Inflammatory macrophage treated with lipopolysaccharide for 4 hours (primary cell): ENCODE data around the gene SNCG.
"Not testable (repeated sequence)": the region's sequence is repeated elsewhere in the genome, so short reads cannot be mapped to it uniquely, and the experiment has no call there.

Experiments used
- DNase-seq: peaks from one replicate; pipeline ENCODE4 v3.0.0-alpha.2; 2020

Gene SNCG

DNA sequence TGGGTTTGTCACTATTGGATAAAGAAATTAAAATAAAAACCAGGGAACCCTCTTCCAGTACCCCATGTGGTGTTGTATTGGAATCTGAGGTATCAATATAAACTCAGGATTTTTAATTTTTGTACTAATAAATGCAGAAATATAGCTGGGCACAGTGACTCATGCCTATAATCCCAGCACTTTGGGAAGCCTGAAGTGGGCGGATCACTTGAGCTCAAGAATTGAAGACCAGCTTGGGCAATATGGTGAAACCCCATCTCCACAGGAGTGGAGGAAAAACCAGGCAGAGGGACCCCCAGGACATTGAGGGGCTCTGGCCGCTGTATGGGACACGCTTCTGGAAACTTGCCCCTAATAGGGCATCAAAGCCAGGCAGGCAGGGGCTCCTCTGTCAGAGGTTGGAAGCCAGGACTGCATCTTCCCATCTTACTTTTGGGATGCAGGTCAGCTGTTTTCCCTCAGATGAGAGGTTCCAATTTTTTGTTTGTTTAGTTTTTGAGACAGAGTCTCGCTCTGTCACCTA, 21.0 kb downstream of the SNCG start:
- no peak for DNase-seq

DNA sequence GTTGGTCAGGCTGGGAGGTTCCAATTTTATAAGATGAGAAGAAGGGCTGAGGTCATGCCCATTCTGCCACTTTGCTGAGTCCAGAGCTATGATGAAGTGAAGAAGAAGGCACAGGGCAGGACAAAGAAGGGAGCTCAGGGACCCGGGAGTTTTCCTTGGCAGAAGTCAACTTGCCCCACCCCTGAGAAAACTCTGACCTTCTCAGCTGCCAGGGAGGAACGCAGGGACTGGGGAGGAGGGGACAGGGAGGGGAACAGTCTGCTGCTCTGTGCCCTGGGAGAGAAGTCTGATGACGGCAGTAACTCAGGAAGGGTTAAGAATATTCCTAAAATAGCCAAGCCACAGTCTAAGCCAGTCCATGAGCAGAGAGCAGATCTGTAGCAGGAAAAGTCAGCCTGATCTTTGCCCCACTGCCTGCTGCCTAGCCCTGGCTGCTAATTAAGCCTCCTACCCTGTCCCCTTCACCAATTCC, 21.6 kb downstream of the SNCG start:
- no peak for DNase-seq

DNA sequence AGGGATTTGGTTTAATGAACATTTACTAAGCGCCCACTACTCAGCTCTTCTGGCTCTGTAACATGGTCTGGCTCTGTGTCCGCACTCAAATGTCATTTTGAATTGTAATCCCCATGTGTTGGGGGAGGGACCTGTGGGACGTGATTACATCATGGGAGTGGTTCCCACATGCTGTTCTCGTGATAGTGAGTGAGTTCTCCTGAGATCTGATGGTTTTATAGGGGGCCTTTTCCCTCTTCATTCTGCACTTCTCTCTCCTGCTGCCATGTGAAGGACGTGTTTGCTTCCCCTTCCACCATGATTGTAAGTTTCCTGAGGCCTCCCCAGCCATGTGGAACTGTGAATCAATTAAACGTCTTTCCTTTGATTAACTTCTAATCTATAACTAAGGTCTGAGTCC, 22.6 kb downstream of the SNCG start:
- DNase-seq: not testable (repeated sequence)

DNA sequence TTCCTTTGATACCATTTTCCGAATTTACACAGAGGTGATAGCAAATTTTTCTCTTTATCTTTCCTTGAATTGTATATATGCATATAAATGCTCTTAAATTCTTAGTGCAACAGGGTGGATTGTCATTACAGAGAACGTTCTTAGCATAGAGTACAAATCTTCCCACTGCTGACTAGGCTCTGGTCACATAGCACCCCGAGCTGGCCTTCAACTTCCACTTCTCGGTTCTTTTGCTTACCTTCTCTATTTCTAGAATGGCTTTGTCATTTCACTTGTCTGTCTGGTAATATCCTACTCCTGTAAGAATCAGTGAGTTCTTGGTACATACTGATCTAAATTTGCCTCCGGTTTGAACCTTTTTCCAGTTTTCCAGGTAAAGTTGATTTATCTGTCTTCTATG, 23.3 kb downstream of the SNCG start:
- no peak for DNase-seq

DNA sequence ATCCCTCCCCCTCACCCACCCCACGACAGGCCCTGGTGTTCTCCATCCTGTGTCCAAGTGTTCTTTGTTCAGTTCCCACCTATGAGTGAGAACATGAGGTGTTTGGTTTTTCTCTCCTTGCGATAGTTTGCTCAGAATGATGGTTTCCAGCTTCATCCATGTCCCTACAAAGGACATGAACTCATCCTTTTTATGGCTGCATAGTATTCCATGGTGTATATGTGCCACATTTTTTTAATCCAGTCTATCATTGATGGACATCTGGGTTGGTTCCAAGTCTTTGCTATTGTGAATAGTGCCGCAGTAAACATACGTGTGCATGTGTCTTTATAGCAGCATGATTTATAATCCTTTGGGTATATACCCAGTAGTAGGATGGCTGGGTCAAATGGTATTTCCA, 26.1 kb downstream of the SNCG start:
- DNase-seq: not testable (repeated sequence)

DNA sequence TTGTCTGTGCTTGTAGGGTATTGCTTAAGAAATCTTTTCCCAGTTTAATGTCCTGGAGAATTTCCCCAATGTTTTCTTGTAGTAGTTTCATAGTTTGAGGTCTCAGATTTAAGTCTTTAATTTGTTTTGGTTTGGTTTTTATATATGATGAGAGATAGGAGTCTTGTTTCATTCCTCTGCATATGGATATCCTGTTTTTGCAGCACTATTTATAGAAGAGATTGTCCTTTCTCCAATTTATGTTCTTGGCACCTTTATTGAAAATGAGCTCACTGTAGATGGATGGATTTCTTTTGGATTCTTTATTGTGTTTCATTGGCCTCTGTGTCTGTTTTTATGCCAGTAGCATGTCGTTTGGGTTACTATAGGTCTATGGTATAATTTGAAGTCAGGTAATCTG, 30.1 kb downstream of the SNCG start:
- DNase-seq: no peak

DNA sequence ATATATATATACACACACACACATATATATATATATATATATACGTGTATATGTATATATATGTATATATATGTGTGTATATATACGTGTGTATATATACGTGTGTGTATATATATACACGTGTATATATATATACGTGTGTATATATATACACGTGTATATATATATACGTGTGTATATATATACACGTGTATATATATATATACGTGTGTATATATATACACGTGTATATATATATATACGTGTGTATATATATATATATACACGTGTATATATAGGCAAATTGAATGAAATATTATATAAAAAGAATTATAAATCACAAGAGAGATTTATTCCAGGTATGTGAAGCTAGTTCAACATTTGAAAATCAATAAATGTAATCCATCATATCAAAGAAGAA, 33.0 kb downstream of the SNCG start:
- not testable (repeated sequence) for DNase-seq

DNA sequence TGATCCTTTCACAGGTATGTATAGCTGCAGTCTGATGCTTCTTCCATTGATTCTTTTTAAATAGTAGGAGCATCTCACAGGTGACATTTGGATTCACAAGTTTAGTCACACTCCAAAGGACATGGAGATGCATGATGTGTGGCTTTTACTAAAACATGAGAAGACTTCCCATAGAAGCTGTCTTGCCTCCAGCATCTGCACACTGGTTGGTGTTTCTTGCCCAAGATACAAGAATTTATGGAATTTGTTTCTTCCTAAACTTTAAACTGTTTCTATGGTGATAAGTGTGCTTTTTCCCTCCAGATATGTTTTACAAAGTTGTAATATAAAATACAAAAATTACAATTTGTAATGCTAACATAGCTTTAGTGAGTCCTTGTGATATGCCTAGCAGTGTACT, 34.1 kb downstream of the SNCG start:
- DNase-seq: no peak

DNA sequence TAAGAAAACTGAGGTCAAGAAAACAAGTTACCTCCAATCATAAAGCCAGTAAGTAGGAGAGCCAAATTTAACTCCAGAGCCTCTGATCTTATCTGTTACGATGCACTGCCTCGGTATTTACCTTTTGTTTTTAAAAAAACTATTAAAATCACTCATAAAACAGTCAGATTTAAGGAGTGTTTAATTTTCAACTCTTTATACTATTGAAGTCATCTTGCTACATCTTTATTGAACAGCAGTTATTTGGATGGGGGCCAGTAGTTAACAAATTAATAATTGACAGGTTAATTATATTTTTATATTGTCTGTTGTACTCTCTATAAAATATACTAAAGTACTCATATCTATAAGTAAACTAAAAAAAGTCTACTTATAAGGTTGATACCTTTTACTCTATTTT, 34.5 kb downstream of the SNCG start:
- no peak for DNase-seq

DNA sequence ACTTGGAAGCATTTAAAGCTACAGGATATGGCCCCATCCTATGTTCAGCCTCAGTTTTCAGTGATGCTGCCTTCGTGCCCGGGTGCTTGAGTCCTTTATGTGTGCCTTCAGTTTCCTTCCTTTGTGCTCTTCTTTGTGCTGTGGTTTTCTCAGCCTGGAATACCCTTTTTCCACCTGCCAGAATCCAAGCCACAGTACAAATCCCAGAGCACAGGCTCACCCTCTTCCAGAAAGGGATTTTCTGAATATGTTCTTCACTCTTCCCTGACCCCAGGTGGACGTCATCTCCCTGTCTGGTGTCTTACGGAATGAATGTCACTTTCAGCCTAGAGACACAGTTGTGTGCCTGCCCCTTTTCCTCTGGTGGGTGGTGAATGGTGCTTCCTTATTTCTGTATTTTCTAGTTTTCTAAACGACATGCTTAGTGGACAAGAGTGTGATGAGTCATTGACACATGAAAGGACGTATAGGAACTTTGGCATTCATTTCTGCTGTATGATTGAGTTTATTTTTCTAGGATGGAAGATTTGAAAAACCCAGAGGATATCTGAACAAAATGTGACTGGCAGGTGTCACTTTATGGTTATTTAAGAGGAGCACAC, 41.5 kb downstream of the SNCG start:
- peak; percentile 90 for DNase-seq

DNA sequence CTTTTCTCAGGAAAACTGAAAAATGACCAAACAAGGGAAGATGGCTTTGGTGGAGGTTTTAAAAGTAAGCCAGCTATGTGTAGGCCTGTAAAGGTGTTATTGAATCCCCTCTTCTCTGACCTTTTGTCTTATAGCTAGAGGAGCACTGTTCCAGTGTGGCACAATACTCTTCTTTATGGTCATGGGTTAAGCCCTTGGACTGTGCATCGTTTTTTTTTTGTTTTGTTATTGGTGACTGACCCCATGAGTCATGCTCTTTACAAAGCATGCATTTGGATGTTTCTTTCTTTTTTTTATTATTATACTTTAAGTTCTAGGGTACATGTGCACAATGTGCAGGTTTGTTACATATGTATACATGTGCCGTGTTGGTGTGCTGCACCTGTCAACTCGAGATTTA, 42.1 kb downstream of the SNCG start:
- DNase-seq: peak; percentile 80

DNA sequence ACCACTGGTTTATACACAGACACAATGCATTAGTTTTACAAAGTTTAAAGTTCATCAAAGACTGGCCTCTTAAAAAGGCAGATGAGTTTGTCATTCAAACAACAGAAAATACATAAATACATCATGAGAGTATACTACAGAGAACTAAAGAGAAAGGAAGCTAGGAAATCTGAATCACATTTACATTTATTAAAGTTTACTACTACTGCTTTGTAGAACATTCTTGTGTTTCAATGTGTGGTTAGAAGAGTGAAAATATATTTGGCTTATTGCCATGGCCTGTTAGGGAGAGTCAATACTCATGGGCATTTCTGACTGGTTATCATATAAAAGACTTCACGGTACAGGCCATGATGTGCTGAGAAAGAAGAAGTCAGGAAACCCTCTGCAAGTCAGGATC, 48.7 kb downstream of the SNCG start:
- DNase-seq: not testable (repeated sequence)

DNA sequence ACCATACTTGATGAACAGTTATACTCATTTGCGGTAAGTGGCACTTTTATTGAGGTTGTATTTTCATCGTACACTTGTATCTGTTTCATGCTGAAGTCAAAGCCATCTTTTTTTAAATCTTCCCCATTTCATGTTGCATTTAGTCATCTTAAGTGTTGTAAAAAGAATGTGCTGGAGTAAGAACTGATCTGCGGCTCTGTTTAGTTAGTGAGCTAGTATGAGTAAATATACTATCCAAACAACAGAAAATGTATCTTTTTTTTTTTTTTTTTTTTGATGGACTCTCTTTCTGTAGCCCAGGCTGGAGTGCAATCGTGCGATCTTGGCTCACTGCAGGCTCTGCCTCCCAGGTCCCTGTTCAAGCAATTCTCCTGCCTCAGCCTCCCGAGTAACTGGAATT, 49.3 kb downstream of the SNCG start:
- not testable (repeated sequence) for DNase-seq

DNA sequence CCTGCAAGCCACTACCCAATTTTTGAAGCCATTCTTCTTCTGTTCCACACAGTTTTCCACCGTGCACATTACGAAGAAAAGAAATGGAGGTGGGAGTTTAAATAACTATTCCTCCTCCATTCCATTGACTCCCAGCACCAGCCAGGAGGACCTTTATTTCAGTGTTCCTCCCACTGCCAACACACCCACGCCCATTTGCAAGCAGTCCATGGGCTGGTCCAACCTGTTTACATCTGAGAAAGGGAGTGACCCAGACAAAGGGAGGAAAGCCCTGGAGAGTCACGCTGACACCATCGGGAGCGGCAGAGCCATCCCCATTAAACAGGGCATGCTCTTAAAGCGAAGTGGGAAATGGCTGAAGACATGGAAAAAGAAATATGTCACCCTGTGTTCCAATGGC, 49.9 kb downstream of the SNCG start:
- not testable (repeated sequence) for DNase-seq

DNA sequence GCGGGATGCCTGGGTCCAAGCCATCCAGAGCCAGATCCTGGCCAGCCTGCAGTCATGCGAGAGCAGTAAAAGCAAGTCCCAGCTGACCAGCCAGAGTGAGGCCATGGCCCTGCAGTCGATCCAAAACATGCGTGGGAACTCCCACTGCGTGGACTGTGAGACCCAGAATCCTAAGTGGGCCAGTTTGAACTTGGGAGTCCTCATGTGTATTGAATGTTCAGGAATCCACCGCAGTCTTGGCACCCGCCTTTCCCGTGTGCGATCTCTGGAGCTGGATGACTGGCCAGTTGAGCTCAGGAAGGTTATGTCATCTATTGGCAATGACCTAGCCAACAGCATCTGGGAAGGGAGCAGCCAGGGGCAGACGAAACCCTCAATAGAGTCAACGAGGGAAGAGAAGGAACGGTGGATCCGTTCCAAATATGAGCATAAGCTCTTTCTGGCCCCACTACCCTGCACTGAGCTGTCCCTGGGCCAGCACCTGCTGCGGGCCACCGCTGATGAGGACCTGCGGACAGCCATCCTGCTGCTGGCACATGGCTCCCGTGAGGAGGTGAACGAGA, 50.8 kb downstream of the SNCG start:
- DNase-seq: not testable (repeated sequence)
